ENCODE results near the gene ATP6V1G3.

ATP6V1G3 gene

GRCh38 chr1:198499588-198499987 lies 40.9 kb downstream of the ATP6V1G3 start:
- TF ChIP-seq Cebpa-rat (IDR thresholded peaks at IDR 0.05): no peak
- H4K20me1 ChIP-seq: no peaks in the 10 kb centered on the region
- no peak overlapping the region for H3K4me2 ChIP-seq
- H3K27ac ChIP-seq: no peak overlapping the region
- no peaks in the 10 kb centered on the region for H3K27me3 ChIP-seq
- no peak overlapping the region for H3K4me3 ChIP-seq
- no peaks in the 10 kb centered on the region for H3K4me1 ChIP-seq
- H3K36me3 ChIP-seq: no peaks in the 10 kb centered on the region
- no peak overlapping the region for H3K9ac ChIP-seq
- H3K9me3 ChIP-seq: no peaks in the 10 kb centered on the region

GRCh38 chr1:198498881-198499280 lies 41.6 kb downstream of the ATP6V1G3 start:
- no peak overlapping the region for H3K4me3 ChIP-seq
- no peak overlapping the region for H3K9ac ChIP-seq
- no peaks in the 10 kb centered on the region for H3K9me3 ChIP-seq
- TF ChIP-seq Cebpa-rat (IDR thresholded peaks at IDR 0.05): no peak
- H3K27me3 ChIP-seq: no peaks in the 10 kb centered on the region
- H3K4me1 ChIP-seq: no peaks in the 10 kb centered on the region
- no peak overlapping the region for H3K27ac ChIP-seq
- no peaks in the 10 kb centered on the region for H3K36me3 ChIP-seq
- no peak overlapping the region for H3K4me2 ChIP-seq
- no peaks in the 10 kb centered on the region for H4K20me1 ChIP-seq

GRCh38 chr1:198498103-198498385 lies 42.4 kb downstream of the ATP6V1G3 start:
- Histone ChIP-seq H3K27ac (no peak overlapping the region), H3K4me2 (no peak overlapping the region), H3K4me1 (no peaks in the 10 kb centered on the region), H3K9me3 (no peaks in the 10 kb centered on the region), H3K27me3 (no peaks in the 10 kb centered on the region), H3K9ac (no peak overlapping the region), H4K20me1 (no peaks in the 10 kb centered on the region), H3K36me3 (no peaks in the 10 kb centered on the region), H3K4me3 (no peak overlapping the region)
- no peak for TF ChIP-seq Cebpa-rat (IDR thresholded peaks at IDR 0.05)

- Histone ChIP-seq H3K9ac (no peak overlapping the region), H3K4me2 (no peak overlapping the region), H3K4me3 (no peak overlapping the region), H3K27me3 (no peaks in the 10 kb centered on the region), H4K20me1 (no peaks in the 10 kb centered on the region), H3K36me3 (no peaks in the 10 kb centered on the region), H3K4me1 (no peaks in the 10 kb centered on the region), H3K9me3 (no peaks in the 10 kb centered on the region), H3K27ac (no peak overlapping the region)
- TF ChIP-seq Cebpa-rat (IDR thresholded peaks at IDR 0.05): no peak
These were observed 43.0 kb downstream of the ATP6V1G3 start for GRCh38 chr1:198497326-198498102.

GRCh38 chr1:198496216-198497143 lies 44.0 kb downstream of the ATP6V1G3 start:
- H3K27me3 ChIP-seq: no peaks in the 10 kb centered on the region
- no peaks in the 10 kb centered on the region for H3K4me1 ChIP-seq
- no peak for TF ChIP-seq Cebpa-rat (IDR thresholded peaks at IDR 0.05)
- H3K9ac ChIP-seq: no peak overlapping the region
- no peak overlapping the region for H3K4me2 ChIP-seq
- H3K9me3 ChIP-seq: no peaks in the 10 kb centered on the region
- no peaks in the 10 kb centered on the region for H3K36me3 ChIP-seq
- H3K27ac ChIP-seq: no peak overlapping the region
- no peaks in the 10 kb centered on the region for H4K20me1 ChIP-seq
- no peak overlapping the region for H3K4me3 ChIP-seq

GRCh38 chr1:198495631-198496030 lies 44.8 kb downstream of the ATP6V1G3 start:
- no peak overlapping the region for H3K27ac ChIP-seq
- no peak overlapping the region for H3K9ac ChIP-seq
- H4K20me1 ChIP-seq: no peaks in the 10 kb centered on the region
- H3K36me3 ChIP-seq: no peaks in the 10 kb centered on the region
- no peak overlapping the region for H3K4me3 ChIP-seq
- H3K27me3 ChIP-seq: no peaks in the 10 kb centered on the region
- no peak overlapping the region for H3K4me2 ChIP-seq
- TF ChIP-seq Cebpa-rat (IDR thresholded peaks at IDR 0.05): no peak
- H3K9me3 ChIP-seq: no peaks in the 10 kb centered on the region
- H3K4me1 ChIP-seq: no peaks in the 10 kb centered on the region

- no peak for TF ChIP-seq Cebpa-rat (IDR thresholded peaks at IDR 0.05)
- H4K20me1 ChIP-seq: no peaks in the 10 kb centered on the region
- H3K9ac ChIP-seq: no peak overlapping the region
- no peaks in the 10 kb centered on the region for H3K9me3 ChIP-seq
- no peak overlapping the region for H3K4me3 ChIP-seq
- no peak overlapping the region for H3K4me2 ChIP-seq
- H3K27ac ChIP-seq: no peak overlapping the region
- no peaks in the 10 kb centered on the region for H3K27me3 ChIP-seq
- no peaks in the 10 kb centered on the region for H3K4me1 ChIP-seq
- no peaks in the 10 kb centered on the region for H3K36me3 ChIP-seq
These were observed 45.8 kb downstream of the ATP6V1G3 start for GRCh38 chr1:198494658-198495103.

- TF ChIP-seq Cebpa-rat (IDR thresholded peaks at IDR 0.05): no peak
- no peaks in the 10 kb centered on the region for H3K9me3 ChIP-seq
- no peak overlapping the region for H3K4me3 ChIP-seq
- no peaks in the 10 kb centered on the region for H4K20me1 ChIP-seq
- H3K27ac ChIP-seq: no peak overlapping the region
- no peaks in the 10 kb centered on the region for H3K4me1 ChIP-seq
- no peak overlapping the region for H3K4me2 ChIP-seq
- H3K27me3 ChIP-seq: no peaks in the 10 kb centered on the region
- H3K36me3 ChIP-seq: no peaks in the 10 kb centered on the region
- H3K9ac ChIP-seq: no peak overlapping the region
These were observed 46.3 kb downstream of the ATP6V1G3 start for GRCh38 chr1:198494139-198494538.

- Histone ChIP-seq H3K27me3 (no peaks in the 10 kb centered on the region), H3K4me1 (no peaks in the 10 kb centered on the region), H3K9ac (no peak overlapping the region), H3K4me3 (no peak overlapping the region), H3K27ac (no peak overlapping the region), H3K4me2 (no peak overlapping the region), H3K9me3 (no peaks in the 10 kb centered on the region), H3K36me3 (no peaks in the 10 kb centered on the region), H4K20me1 (no peaks in the 10 kb centered on the region)
- TF ChIP-seq Cebpa-rat (IDR thresholded peaks at IDR 0.05): no peak
These were observed 47.2 kb downstream of the ATP6V1G3 start for GRCh38 chr1:198493329-198493728.

- TF ChIP-seq Cebpa-rat (IDR thresholded peaks at IDR 0.05): no peak
- H3K27me3 ChIP-seq: no peaks in the 10 kb centered on the region
- H3K9me3 ChIP-seq: no peaks in the 10 kb centered on the region
- no peaks in the 10 kb centered on the region for H4K20me1 ChIP-seq
- no peaks in the 10 kb centered on the region for H3K36me3 ChIP-seq
- H3K4me2 ChIP-seq: no peak overlapping the region
- H3K9ac ChIP-seq: no peak overlapping the region
- H3K4me1 ChIP-seq: no peaks in the 10 kb centered on the region
- H3K27ac ChIP-seq: no peak overlapping the region
- no peak overlapping the region for H3K4me3 ChIP-seq
These were observed 47.6 kb downstream of the ATP6V1G3 start for GRCh38 chr1:198492872-198493271.
